ENCODE data around the gene ALDH7A1.

Gene ALDH7A1

GRCh38 chr5:126587551-126588390 lies 7.2 kb downstream of the ALDH7A1 start:
- H3K4me2 ChIP-seq (ENCODE audit: low read length): no peak overlapping the region
- H3K4me3 ChIP-seq (ENCODE audit: low read length): no peak overlapping the region
- TF ChIP-seq EZH2phosphoT487 (IDR thresholded peaks at IDR 0.05; ENCODE audit: low read depth) (no peak), CTCF (IDR thresholded peaks at IDR 0.05; ENCODE audit: low read depth, low read length) (no peak)
- no peak overlapping the region for H3K27ac ChIP-seq (ENCODE audit: low read length)
- H4K20me1 ChIP-seq (ENCODE audit: insufficient read depth, low read length): no peaks in the 10 kb centered on the region
- H2AFZ ChIP-seq (ENCODE audit: low read depth, low read length): no peak overlapping the region
- H3K79me2 ChIP-seq (ENCODE audit: low read length): no peaks in the 10 kb centered on the region
- H3K4me1 ChIP-seq (ENCODE audit: low read length): no peaks in the 10 kb centered on the region
- H3K27me3 ChIP-seq (ENCODE audit: low read depth, low read length): no peaks in the 10 kb centered on the region
- no peaks in the 10 kb centered on the region for H3K9me3 ChIP-seq (ENCODE audit: insufficient read depth, low read length)
- H3K9ac ChIP-seq (ENCODE audit: low read length): no peak overlapping the region
- H3K36me3 ChIP-seq (replicated peaks; ENCODE audit: low read depth, low read length): no peaks in the 10 kb centered on the region

- H3K27me3 ChIP-seq (ENCODE audit: low read depth, low read length): no peaks in the 10 kb centered on the region
- no peaks in the 10 kb centered on the region for H3K36me3 ChIP-seq (replicated peaks; ENCODE audit: low read depth, low read length)
- no peak overlapping the region for H3K4me2 ChIP-seq (ENCODE audit: low read length)
Observed at GRCh38 chr5:126583761-126584160, 11.3 kb downstream of the ALDH7A1 start.

GRCh38 chr5:126579716-126580115 lies 15.3 kb downstream of the ALDH7A1 start:
- H3K36me3 ChIP-seq (replicated peaks; ENCODE audit: low read depth, low read length): no peaks in the 10 kb centered on the region
- H3K27me3 ChIP-seq (ENCODE audit: low read depth, low read length): no peaks in the 10 kb centered on the region
- no peak overlapping the region for H3K4me2 ChIP-seq (ENCODE audit: low read length)
- no peaks in the 10 kb centered on the region for H3K79me2 ChIP-seq (ENCODE audit: low read length)
- no peak overlapping the region for H2AFZ ChIP-seq (ENCODE audit: low read depth, low read length)
- no peak overlapping the region for H3K9ac ChIP-seq (ENCODE audit: low read length)
- no peaks in the 10 kb centered on the region for H3K4me1 ChIP-seq (ENCODE audit: low read length)
- H3K4me3 ChIP-seq (ENCODE audit: low read length): no peak overlapping the region
- no peaks in the 10 kb centered on the region for H4K20me1 ChIP-seq (ENCODE audit: insufficient read depth, low read length)
- H3K9me3 ChIP-seq (ENCODE audit: insufficient read depth, low read length): no peaks in the 10 kb centered on the region
- TF ChIP-seq EZH2phosphoT487 (IDR thresholded peaks at IDR 0.05; ENCODE audit: low read depth): no peak
- TF ChIP-seq CTCF (IDR thresholded peaks at IDR 0.05; ENCODE audit: low read depth, low read length): no peak
- H3K27ac ChIP-seq (ENCODE audit: low read length): no peak overlapping the region

More at GRCh38 chr5:126583761-126584160, 11.3 kb downstream of the ALDH7A1 start:
- TF ChIP-seq CTCF (IDR thresholded peaks at IDR 0.05; ENCODE audit: low read depth, low read length) (no peak), EZH2phosphoT487 (IDR thresholded peaks at IDR 0.05; ENCODE audit: low read depth) (no peak)
- Histone ChIP-seq H3K9me3 (ENCODE audit: insufficient read depth, low read length) (no peaks in the 10 kb centered on the region), H3K27ac (ENCODE audit: low read length) (no peak overlapping the region), H3K4me1 (ENCODE audit: low read length) (no peaks in the 10 kb centered on the region), H3K9ac (ENCODE audit: low read length) (no peak overlapping the region), H3K79me2 (ENCODE audit: low read length) (no peaks in the 10 kb centered on the region), H3K4me3 (ENCODE audit: low read length) (no peak overlapping the region), H2AFZ (ENCODE audit: low read depth, low read length) (no peak overlapping the region), H4K20me1 (ENCODE audit: insufficient read depth, low read length) (no peaks in the 10 kb centered on the region)

GRCh38 chr5:126577415-126577814 lies 17.6 kb downstream of the ALDH7A1 start:
- Histone ChIP-seq H3K9me3 (ENCODE audit: insufficient read depth, low read length) (no peaks in the 10 kb centered on the region), H3K4me1 (ENCODE audit: low read length) (no peaks in the 10 kb centered on the region), H3K79me2 (ENCODE audit: low read length) (no peaks in the 10 kb centered on the region), H3K36me3 (replicated peaks; ENCODE audit: low read depth, low read length) (no peaks in the 10 kb centered on the region), H3K4me2 (ENCODE audit: low read length) (no peak overlapping the region), H4K20me1 (ENCODE audit: insufficient read depth, low read length) (no peaks in the 10 kb centered on the region), H3K9ac (ENCODE audit: low read length) (no peak overlapping the region), H3K27me3 (ENCODE audit: low read depth, low read length) (no peaks in the 10 kb centered on the region), H3K4me3 (ENCODE audit: low read length) (no peak overlapping the region), H3K27ac (ENCODE audit: low read length) (no peak overlapping the region), H2AFZ (ENCODE audit: low read depth, low read length) (no peak overlapping the region)
- TF ChIP-seq CTCF (IDR thresholded peaks at IDR 0.05; ENCODE audit: low read depth, low read length) (no peak), EZH2phosphoT487 (IDR thresholded peaks at IDR 0.05; ENCODE audit: low read depth) (no peak)

Data from OCI-LY3 (cell line).